ENCODE measurements around the gene DUOX2.

DNA sequence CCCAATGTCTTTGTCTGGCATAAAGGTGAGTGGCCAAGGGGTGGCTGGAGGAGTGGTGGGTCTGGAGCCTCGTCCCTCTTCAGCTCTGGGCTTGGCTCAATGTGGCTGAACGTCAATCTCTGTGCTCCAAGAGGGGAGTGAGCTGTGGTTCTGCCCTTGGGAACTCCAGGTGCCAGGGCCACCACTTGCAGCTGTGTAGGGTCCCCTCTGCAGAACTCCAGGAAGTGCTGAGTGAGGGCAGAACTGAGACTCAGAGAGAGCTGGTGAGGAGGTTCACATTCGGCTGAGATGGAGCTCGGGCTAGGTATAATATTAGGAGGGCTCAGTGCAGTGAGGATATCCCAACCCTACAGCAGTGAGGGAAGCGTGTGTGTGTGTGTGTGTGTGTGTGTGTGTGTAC lies 27.4 kb upstream of the DUOX2 start:
- TF ChIP-seq, protein P1, sequence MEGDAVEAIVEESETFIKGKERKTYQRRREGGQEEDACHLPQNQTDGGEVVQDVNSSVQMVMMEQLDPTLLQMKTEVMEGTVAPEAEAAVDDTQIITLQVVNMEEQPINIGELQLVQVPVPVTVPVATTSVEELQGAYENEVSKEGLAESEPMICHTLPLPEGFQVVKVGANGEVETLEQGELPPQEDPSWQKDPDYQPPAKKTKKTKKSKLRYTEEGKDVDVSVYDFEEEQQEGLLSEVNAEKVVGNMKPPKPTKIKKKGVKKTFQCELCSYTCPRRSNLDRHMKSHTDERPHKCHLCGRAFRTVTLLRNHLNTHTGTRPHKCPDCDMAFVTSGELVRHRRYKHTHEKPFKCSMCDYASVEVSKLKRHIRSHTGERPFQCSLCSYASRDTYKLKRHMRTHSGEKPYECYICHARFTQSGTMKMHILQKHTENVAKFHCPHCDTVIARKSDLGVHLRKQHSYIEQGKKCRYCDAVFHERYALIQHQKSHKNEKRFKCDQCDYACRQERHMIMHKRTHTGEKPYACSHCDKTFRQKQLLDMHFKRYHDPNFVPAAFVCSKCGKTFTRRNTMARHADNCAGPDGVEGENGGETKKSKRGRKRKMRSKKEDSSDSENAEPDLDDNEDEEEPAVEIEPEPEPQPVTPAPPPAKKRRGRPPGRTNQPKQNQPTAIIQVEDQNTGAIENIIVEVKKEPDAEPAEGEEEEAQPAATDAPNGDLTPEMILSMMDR (conservative IDR thresholded peaks at IDR 0.05; ENCODE audit: low read length) = no peak
- no peak for TF ChIP-seq EZH2phosphoT487 (IDR thresholded peaks at IDR 0.05; ENCODE audit: borderline replicate concordance)

Data from Loucy (cell line).